Kidney (tissue), 14 donors: ENCODE data around the gene HIPK1. TPM values are rescaled to one million over a fixed set of nuclear protein-coding genes. Genes with fewer than 3 reads are reported as not detected.

Experiments used
- DNase-seq, 5 donors: peaks; one replicate each; pipeline ENCODE4 v3.0.0-alpha.2; 2013 to 2020
- FAIRE-seq: peaks from 2 replicates; lab custom pipeline; 2012; peaks lifted over from hg19 to GRCh38; lab: Jason Lieb, UNC
- H3K27ac ChIP-seq, 2 donors: one replicate each; pipeline ENCODE4 v1.7.0; 2013; ENCODE audit warnings: low read depth in 2 of 2, low read length in 2 of 2, inconsistent platforms in 1 of 2
- H3K27me3 ChIP-seq: one replicate; pipeline ENCODE4 v1.7.1; 2013; ENCODE audit warnings: low read length, inconsistent platforms; ENCODE audit not compliant: control insufficient read depth, insufficient read depth
- H3K36me3 ChIP-seq, 3 donors: one replicate each; pipeline versions ENCODE4 v1.7.0 to v1.7.1; 2013; ENCODE audit warnings: low read length in 3 of 3, control low read depth in 1 of 3, inconsistent platforms in 1 of 3; ENCODE audit not compliant: insufficient read depth in 3 of 3, control insufficient read depth in 2 of 3
- H3K4me1 ChIP-seq, 3 donors: one replicate each; pipeline versions ENCODE4 v1.7.0 to v1.7.1; 2013; ENCODE audit warnings: low read length in 3 of 3, inconsistent platforms in 1 of 3, low read depth in 1 of 3; ENCODE audit not compliant: control insufficient read depth in 2 of 3, insufficient read depth in 2 of 3
- H3K4me3 ChIP-seq, 3 donors: one replicate each; pipeline versions ENCODE4 v1.7.0 to v1.8.1; 2013; ENCODE audit warnings: low read length in 3 of 3, control low read depth in 1 of 3, inconsistent platforms in 1 of 3
- H3K9ac ChIP-seq, 3 donors: one replicate each; pipeline versions ENCODE4 v1.7.0 to v1.7.1; 2013; ENCODE audit warnings: low read length in 3 of 3, control low read depth in 1 of 3, inconsistent platforms in 1 of 3
- H3K9me3 ChIP-seq, 3 donors: one replicate each; pipeline versions ENCODE4 v1.7.0 to v1.7.1; 2013; ENCODE audit warnings: low read length in 3 of 3, control low read depth in 1 of 3, inconsistent platforms in 1 of 3; ENCODE audit not compliant: control insufficient read depth in 2 of 3, insufficient read depth in 1 of 3
- CTCF ChIP-seq: IDR thresholded peaks from 3 replicates; pipeline ENCODE4 v1.5.1; 2012; ENCODE audit warnings: mild to moderate bottlenecking, moderate library complexity, borderline replicate concordance; ENCODE audit not compliant: insufficient read depth; ENCODE audit errors: extremely low read depth
- intact Hi-C: fragments of 100-400 bp; cut with DNase I; formaldehyde crosslinking; loops from one replicate; pipeline ENCODE4 v1.11.1; 2022
- polyA plus RNA-seq: library from polyadenylated mRNA; stranded (reverse); fragments of 350-450 nt; fragmentation: Illumina TruSeq; extraction: RNeasy Lipid Tissue Mini Kit (QIAGEN cat#74804); gene quantifications from one replicate; pipeline ENCODE4 v1.2.3, GENCODE V29; 2014; ENCODE audit warnings: low read depth, low replicate concordance; ENCODE audit not compliant: insufficient read depth
- total RNA-seq: library from RNA; stranded (reverse); fragmentation: NEBNext Ultra II Directional; extraction: Animal tissue kit (Norgen Biotek cat#: 25700); gene quantifications from one replicate; pipeline ENCODE4 v1.2.1, GENCODE V29; 2021
- donor health status: control.
- donor health status: control.
- donor health status: control.
- donor health status: control.
- donor health status: control.
- donor health status: DM: yes; HTN: yes; CAD: no.
- donor health status: Normal renal cell carcinoma (clear cell type).

Gene HIPK1
- total and polyA plus RNA-seq, 2 donors from 2014 or later = 8.4 to 65.0 TPM

- no peak overlapping the region for H3K9ac ChIP-seq
- H3K27me3 ChIP-seq = no peaks in the 10 kb centered on the region
- intact Hi-C loops = no loop called here
- peaks cover 0 to 3% (median 0%) of the 10 kb centered on the region in 3 donors for H3K36me3 ChIP-seq
- H3K4me1 ChIP-seq = peaks cover 0 to 10% (median 10%) of the 10 kb centered on the region in 3 donors
- FAIRE-seq = no peak
- H3K9me3 ChIP-seq = no peaks in the 10 kb centered on the region
- H3K4me3 ChIP-seq = no peak overlapping the region
- no peak for DNase-seq
- no peak overlapping the region for H3K27ac ChIP-seq
- TF ChIP-seq CTCF = no peak
Observed at GRCh38 chr1:113950908-113951307, 21.8 kb downstream of the HIPK1 start.

GRCh38 chr1:113951719-113952118 lies 22.6 kb downstream of the HIPK1 start:
- Histone ChIP-seq H3K9me3 (no peaks in the 10 kb centered on the region), H3K9ac (no peak overlapping the region), H3K4me1 (peaks cover 0 to 9% (median 7%) of the 10 kb centered on the region in 3 donors), H3K36me3 (peaks cover 0 to 6% (median 5%) of the 10 kb centered on the region in 3 donors), H3K27me3 (no peaks in the 10 kb centered on the region), H3K27ac (no peak overlapping the region), H3K4me3 (no peak overlapping the region)
- intact Hi-C loops = no loop called here
- no peak for TF ChIP-seq CTCF
- DNase-seq (no peak), FAIRE-seq (no peak)

GRCh38 chr1:113957984-113958383 lies 28.9 kb downstream of the HIPK1 start:
- FAIRE-seq = no peak
- H3K27me3 ChIP-seq = no peaks in the 10 kb centered on the region
- H3K9ac ChIP-seq = no peak overlapping the region
- H3K27ac ChIP-seq = no peak overlapping the region
- intact Hi-C loops = no loop called here
- no peak overlapping the region for H3K4me3 ChIP-seq
- H3K4me1 ChIP-seq = no peaks in the 10 kb centered on the region
- no peaks in the 10 kb centered on the region for H3K9me3 ChIP-seq
- no peak for TF ChIP-seq CTCF
- H3K36me3 ChIP-seq = peaks cover 0 to 20% (median 15%) of the 10 kb centered on the region in 3 donors
- no peak for DNase-seq

GRCh38 chr1:113958691-113959090 lies 29.6 kb downstream of the HIPK1 start:
- Histone ChIP-seq H3K27me3 (no peaks in the 10 kb centered on the region), H3K4me1 (no peaks in the 10 kb centered on the region), H3K9me3 (no peaks in the 10 kb centered on the region), H3K4me3 (no peak overlapping the region), H3K9ac (no peak overlapping the region), H3K36me3 (peaks cover 0 to 24% (median 19%) of the 10 kb centered on the region in 3 donors), H3K27ac (no peak overlapping the region)
- no peak for FAIRE-seq
- intact Hi-C loops = no loop called here
- no peak for TF ChIP-seq CTCF
- no peak for DNase-seq
